Choroid plexus epithelial cell (primary cell): Measurements from ENCODE around the gene ANKRD24.
"Not testable (repeated sequence)": the region's sequence is repeated elsewhere in the genome, so short reads cannot be mapped to it uniquely, and the experiment has no call there.

Source experiments
- DNase-seq: peaks from one replicate; pipeline ENCODE4 v3.0.0-alpha.2; 2010; ENCODE audit warnings: low read depth
- H3K4me3 ChIP-seq: 2 replicates; pipeline ENCODE4 v1.5.1; 2011; ENCODE audit warnings: low read depth, mild to moderate bottlenecking, control low read depth, low read length, moderate library complexity
- TF ChIP-seq, protein P1 (sequence below): conservative IDR thresholded peaks from 2 replicates; pipeline ENCODE4 v1.5.1; 2011; ENCODE audit warnings: low read depth, mild to moderate bottlenecking, control low read depth, inconsistent platforms, low read length, moderate library complexity

Gene ANKRD24

DNA sequence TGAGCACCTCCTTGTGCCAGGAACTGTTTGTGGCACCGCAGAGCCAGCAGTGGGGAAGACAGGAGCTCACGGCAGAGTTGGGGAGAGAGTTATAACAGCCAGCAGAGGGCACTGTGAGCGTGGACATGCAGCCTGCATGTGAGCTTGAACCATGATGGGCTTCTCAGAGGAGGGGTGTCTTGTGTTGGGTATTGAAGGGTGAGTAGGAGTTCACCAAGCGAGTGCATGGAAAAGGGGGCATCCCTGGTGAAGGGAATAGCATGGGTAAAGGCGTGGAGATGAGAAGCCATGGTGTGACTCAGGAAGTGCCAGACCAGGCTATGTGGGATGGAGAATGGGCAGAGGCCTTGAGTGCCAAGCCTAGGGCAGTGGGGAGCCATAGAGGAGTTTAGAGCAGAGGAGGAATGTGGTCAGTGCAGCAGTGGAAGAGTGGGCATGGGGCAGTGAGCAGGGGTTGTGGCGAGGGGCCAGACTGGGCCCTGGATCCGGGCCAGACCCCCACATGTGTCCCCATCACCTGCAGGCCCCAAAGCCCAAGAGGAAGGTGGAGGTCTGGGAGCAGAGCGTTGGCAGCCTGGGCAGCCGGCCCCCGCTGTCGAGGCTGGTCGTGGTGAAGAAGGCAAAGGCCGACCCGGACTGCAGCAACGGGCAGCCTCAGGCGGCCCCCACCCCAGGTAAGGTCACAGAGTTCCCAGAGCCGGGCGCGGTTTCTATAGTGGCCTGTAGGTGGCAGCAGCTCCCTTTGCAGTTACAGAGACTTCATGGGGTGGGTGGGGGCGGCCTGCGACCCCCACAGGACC lies 84.8 kb downstream of the ANKRD24 start:
- DNase-seq = peak; percentile 60
- TF ChIP-seq, protein P1, sequence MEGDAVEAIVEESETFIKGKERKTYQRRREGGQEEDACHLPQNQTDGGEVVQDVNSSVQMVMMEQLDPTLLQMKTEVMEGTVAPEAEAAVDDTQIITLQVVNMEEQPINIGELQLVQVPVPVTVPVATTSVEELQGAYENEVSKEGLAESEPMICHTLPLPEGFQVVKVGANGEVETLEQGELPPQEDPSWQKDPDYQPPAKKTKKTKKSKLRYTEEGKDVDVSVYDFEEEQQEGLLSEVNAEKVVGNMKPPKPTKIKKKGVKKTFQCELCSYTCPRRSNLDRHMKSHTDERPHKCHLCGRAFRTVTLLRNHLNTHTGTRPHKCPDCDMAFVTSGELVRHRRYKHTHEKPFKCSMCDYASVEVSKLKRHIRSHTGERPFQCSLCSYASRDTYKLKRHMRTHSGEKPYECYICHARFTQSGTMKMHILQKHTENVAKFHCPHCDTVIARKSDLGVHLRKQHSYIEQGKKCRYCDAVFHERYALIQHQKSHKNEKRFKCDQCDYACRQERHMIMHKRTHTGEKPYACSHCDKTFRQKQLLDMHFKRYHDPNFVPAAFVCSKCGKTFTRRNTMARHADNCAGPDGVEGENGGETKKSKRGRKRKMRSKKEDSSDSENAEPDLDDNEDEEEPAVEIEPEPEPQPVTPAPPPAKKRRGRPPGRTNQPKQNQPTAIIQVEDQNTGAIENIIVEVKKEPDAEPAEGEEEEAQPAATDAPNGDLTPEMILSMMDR = peak; percentile 83
- no peak overlapping the region for H3K4me3 ChIP-seq

DNA sequence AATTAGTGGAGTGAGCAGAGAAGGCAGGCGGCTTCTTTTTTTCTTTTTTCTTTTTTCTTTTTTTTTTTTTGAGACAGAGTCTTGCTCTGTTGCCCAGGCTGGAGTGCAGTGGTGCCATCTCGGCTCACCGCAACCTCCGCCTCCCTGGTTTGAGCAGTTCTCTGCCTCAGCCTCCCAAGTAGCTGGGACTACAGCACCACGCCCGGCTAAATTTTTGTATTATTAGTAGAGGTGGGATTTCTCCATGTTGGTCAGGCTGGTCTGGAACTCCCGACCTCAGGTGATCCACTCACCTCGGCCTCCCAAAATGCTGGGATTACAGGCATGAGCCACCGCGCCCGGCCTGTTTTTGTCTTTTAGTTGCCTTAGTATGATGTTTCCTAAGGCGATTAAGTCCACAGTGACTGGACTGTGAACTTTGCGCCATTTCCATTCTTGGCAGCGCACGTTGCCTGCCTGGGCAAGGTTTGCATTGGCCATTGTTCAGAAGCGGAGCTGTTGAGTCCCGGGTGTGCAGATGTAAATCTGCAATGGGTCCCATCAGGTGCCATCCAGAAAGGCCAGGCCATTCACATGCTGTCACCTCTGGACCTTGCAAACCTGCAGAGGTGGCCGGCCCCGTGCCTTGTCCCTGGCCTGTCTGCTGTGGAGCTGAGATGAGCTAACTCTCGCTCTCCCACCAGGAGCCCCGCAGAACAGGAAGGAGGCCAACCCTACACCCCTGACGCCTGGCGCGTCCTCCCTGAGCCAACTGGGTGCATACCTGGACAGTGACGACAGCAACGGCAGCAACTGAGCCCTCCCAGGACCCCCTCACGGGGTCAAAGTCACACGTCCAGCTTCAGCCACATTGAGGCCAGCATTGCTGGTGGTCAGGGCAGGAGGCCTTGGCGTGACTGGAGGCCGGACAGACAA lies 85.7 kb downstream of the ANKRD24 start:
- TF ChIP-seq, protein P1 = no peak
- no peak overlapping the region for H3K4me3 ChIP-seq
- no peak for DNase-seq

DNA sequence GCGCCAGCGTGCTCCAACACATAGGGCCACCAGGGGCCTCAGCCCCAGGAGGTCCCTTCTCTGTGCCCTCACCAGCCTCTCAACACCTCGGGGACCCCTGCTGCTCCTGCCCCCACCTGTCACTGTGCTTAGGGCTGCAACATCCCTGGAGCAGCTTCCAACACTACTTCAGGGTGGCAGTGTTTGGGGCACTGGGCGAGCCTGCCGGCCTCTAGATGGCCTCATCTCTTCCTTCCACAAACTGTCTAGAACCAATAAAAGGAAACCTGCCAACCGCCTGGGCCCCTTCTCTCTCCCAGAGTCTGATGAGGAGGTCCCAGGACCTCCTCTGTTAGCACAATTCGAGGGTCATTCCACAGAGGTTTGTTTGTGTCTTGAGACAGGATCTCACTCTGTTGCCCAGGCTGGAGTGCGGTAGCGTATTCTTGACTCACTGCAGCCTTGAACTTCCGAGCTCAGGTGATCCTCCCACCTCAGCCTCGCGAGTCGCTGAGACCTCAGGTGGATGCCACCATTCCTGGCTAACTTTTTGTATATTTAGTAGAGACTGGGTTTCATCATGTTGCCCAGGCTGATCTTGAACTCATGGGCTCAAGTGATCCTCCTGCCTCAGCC lies 86.4 kb downstream of the ANKRD24 start:
- H3K4me3 ChIP-seq = no peak overlapping the region
- no peak for DNase-seq
- TF ChIP-seq, protein P1 = no peak

DNA sequence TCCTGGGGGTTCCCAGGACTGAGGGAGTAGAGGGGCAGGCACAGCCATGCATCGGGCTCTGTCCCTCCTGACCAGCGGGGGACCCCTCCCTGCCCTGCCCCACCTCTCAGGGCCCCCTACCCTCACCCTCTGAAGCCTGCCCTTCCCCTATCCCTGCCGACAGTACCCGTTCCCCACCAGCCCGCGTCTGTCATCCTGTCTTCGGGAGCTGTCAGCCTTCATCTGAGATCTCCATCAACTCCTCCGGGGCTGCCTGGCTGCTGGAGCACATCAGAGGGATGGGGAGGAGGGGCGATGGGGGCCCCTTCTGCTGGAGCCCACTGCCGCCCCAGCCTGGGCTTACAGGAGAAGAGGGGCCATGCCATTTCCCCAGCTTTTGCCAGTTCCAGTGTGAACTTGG lies 90.4 kb downstream of the ANKRD24 start:
- no peak for DNase-seq
- TF ChIP-seq, protein P1 = no peak
- no peak overlapping the region for H3K4me3 ChIP-seq

DNA sequence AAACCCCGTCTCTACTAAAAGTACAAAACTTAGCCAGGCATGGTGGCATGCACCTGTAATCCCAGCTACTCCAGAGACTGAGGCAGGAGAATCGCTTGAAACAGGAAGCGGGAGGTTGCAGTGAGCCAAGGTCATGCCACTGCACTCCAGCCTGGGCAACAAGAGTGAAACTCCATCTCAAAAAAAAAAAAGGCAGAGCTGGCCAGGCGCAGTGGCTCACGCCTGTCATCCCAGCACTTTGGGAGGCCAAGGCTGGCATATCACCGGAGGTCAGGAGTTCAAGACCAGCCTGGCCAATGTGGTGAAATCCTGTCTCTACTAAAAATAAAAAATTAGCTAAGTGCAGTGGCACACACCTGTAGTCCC lies 91.8 kb downstream of the ANKRD24 start:
- DNase-seq, H3K4me3 ChIP-seq: not testable (repeated sequence)
